ENCODE measurements around the gene TTC9. TPM values are rescaled to one million over a fixed set of nuclear protein-coding genes. Genes with fewer than 3 reads are reported as not detected.

Gene TTC9
- total RNA-seq, 1 experiment from 2014 or later = 0.49 TPM

GRCh38 chr14:70602254-70602653, 39.5 kb upstream of the TTC9 start:
- Histone ChIP-seq H3K27me3 (ENCODE audit: control insufficient read depth, insufficient read depth, low read length) (peaks cover 2% of the 10 kb centered on the region; the same call in 1 of the 2 replicates), H3K36me3 (ENCODE audit: control insufficient read depth, insufficient read depth, low read length) (peaks cover 8% of the 10 kb centered on the region; the same call in 1 of the 2 replicates), H3K4me3 (ENCODE audit: low read depth in 2 of 2, low read length in 2 of 2) (no peak overlapping the region), H3K9me3 (ENCODE audit: control insufficient read depth, insufficient read depth, low read depth, low read length) (no peaks in the 10 kb centered on the region), H3K27ac (ENCODE audit: low read length) (no peak overlapping the region), H3K4me1 (ENCODE audit: control insufficient read depth, insufficient read depth, low read length) (peaks cover 11% of the 10 kb centered on the region)
- ATAC-seq = no peak
- ChIA-PET POLR2A (no interaction called here), CTCF (no interaction called here)
- no peak for TF ChIP-seq TCF7L2 (IDR thresholded peaks at IDR 0.05; ENCODE audit: low read depth, low read length)
- no peak for TF ChIP-seq POLR2AphosphoS5 (IDR thresholded peaks at IDR 0.05; ENCODE audit: low read depth, low read length)
- TF ChIP-seq CTCF (IDR thresholded peaks at IDR 0.05) = no peak
- no peak for TF ChIP-seq SIN3A (IDR thresholded peaks at IDR 0.05; ENCODE audit: borderline replicate concordance, insufficient read depth, low read depth, low read length)
- no peak for TF ChIP-seq REST (IDR thresholded peaks at IDR 0.05; ENCODE audit: insufficient read depth in 1 of 2, low read depth in 2 of 2, low read length in 1 of 2)
- in situ Hi-C loops (cut with HindIII; ENCODE audit: low pct_unique_long_range_greater_than_20kb, low sequenced_read_pairs) (no loop called here), intact Hi-C loops (cut with micrococcal nuclease; ENCODE audit: unreplicated experiment) (no loop called here)
- BruUV-seq (replicated peaks) = no TSS peak
- DNase-seq (ENCODE audit: low read depth, low spot score) = no peak

GRCh38 chr14:70611216-70611615, 30.5 kb upstream of the TTC9 start:
- Histone ChIP-seq H3K27me3 (ENCODE audit: control insufficient read depth, insufficient read depth, low read length) (0 out of 2 replicates have a peak, but pooled peaks cover 2% of the 10 kb centered on the region), H3K36me3 (ENCODE audit: control insufficient read depth, insufficient read depth, low read length) (no peaks in the 10 kb centered on the region), H3K4me1 (ENCODE audit: control insufficient read depth, insufficient read depth, low read length) (no peaks in the 10 kb centered on the region), H3K27ac (ENCODE audit: low read length) (no peak overlapping the region), H3K4me3 (ENCODE audit: low read depth in 2 of 2, low read length in 2 of 2) (no peak overlapping the region), H3K9me3 (ENCODE audit: control insufficient read depth, insufficient read depth, low read depth, low read length) (no peaks in the 10 kb centered on the region)
- ATAC-seq (no peak), DNase-seq (ENCODE audit: low read depth, low spot score) (no peak)
- in situ Hi-C loops (cut with HindIII; ENCODE audit: low pct_unique_long_range_greater_than_20kb, low sequenced_read_pairs) = no loop called here
- TF ChIP-seq TCF7L2 (IDR thresholded peaks at IDR 0.05; ENCODE audit: low read depth, low read length) = no peak
- no peak for TF ChIP-seq POLR2AphosphoS5 (IDR thresholded peaks at IDR 0.05; ENCODE audit: low read depth, low read length)
- TF ChIP-seq CTCF (IDR thresholded peaks at IDR 0.05) = no peak
- no peak for TF ChIP-seq SIN3A (IDR thresholded peaks at IDR 0.05; ENCODE audit: borderline replicate concordance, insufficient read depth, low read depth, low read length)
- no peak for TF ChIP-seq REST (IDR thresholded peaks at IDR 0.05; ENCODE audit: insufficient read depth in 1 of 2, low read depth in 2 of 2, low read length in 1 of 2)
- BruUV-seq (replicated peaks) = no TSS peak
- CTCF ChIA-PET = no interaction called here
- POLR2A ChIA-PET = no interaction called here
- intact Hi-C loops (cut with micrococcal nuclease; ENCODE audit: unreplicated experiment) = no loop called here

Measured in Panc1 (cell line).